PFSK-1 (cell line): ENCODE measurements around the gene CCDC170.

Experiments used
- FOXP2 ChIP-seq: optimal IDR thresholded peaks from 2 replicates; pipeline ENCODE3; 2011; ENCODE audit warnings: borderline replicate concordance, control low read depth, inconsistent platforms; ENCODE audit not compliant: insufficient read depth; ENCODE audit errors: extremely low read length, extremely low read depth
- POLR2AphosphoS5 ChIP-seq: IDR thresholded peaks from 2 replicates; pipeline ENCODE4 v1.6.1; 2012; ENCODE audit warnings: low read depth, mild to moderate bottlenecking, control low read depth, low read length, moderate library complexity
- REST ChIP-seq, 2 experiments: IDR thresholded peaks; 2 replicates each; pipeline versions ENCODE4 v1.6.1 to v1.8.0; 2011 to 2012; ENCODE audit warnings: low read depth in 2 of 2, low read length in 2 of 2, control low read depth in 1 of 2, inconsistent platforms in 1 of 2, mild to moderate bottlenecking in 1 of 2, moderate library complexity in 1 of 2; ENCODE audit not compliant: insufficient read depth in 1 of 2
- SIN3A ChIP-seq: IDR thresholded peaks from 2 replicates; pipeline ENCODE4 v1.6.1; 2012; ENCODE audit warnings: mild to moderate bottlenecking, low read length, moderate library complexity, borderline replicate concordance; ENCODE audit not compliant: insufficient read depth
- TAF1 ChIP-seq: IDR thresholded peaks from 2 replicates; pipeline ENCODE4 v1.6.1; 2012; ENCODE audit warnings: low read length, control low read depth, borderline replicate concordance; ENCODE audit not compliant: insufficient read depth

CCDC170 gene

GRCh38 chr6:151624481-151624880, 130.7 kb downstream of the CCDC170 start:
- TF ChIP-seq FOXP2: no peak
- no peak for TF ChIP-seq TAF1
- no peak for TF ChIP-seq REST (IDR thresholded peaks at IDR 0.05; ENCODE audit: insufficient read depth in 1 of 2, low read depth in 2 of 2, low read length in 2 of 2)
- no peak for TF ChIP-seq POLR2AphosphoS5
- TF ChIP-seq SIN3A: no peak

- no peak for TF ChIP-seq POLR2AphosphoS5
- TF ChIP-seq REST (IDR thresholded peaks at IDR 0.05; ENCODE audit: insufficient read depth in 1 of 2, low read depth in 2 of 2, low read length in 2 of 2): no peak
- TF ChIP-seq FOXP2: no peak
- TF ChIP-seq SIN3A: no peak
These were observed 131.2 kb downstream of the CCDC170 start for GRCh38 chr6:151624900-151625536.

GRCh38 chr6:151627689-151628444, 134.1 kb downstream of the CCDC170 start:
- TF ChIP-seq POLR2AphosphoS5 (no peak), TAF1 (no peak), FOXP2 (no peak), REST (IDR thresholded peaks at IDR 0.05; ENCODE audit: insufficient read depth in 1 of 2, low read depth in 2 of 2, low read length in 2 of 2) (no peak)

GRCh38 chr6:151629791-151630190, 136.0 kb downstream of the CCDC170 start:
- no peak for TF ChIP-seq POLR2AphosphoS5
- TF ChIP-seq TAF1: no peak
- TF ChIP-seq SIN3A: no peak
- no peak for TF ChIP-seq FOXP2
- no peak for TF ChIP-seq REST (IDR thresholded peaks at IDR 0.05; ENCODE audit: insufficient read depth in 1 of 2, low read depth in 2 of 2, low read length in 2 of 2)

GRCh38 chr6:151630387-151630786, 136.6 kb downstream of the CCDC170 start:
- TF ChIP-seq REST (IDR thresholded peaks at IDR 0.05; ENCODE audit: insufficient read depth in 1 of 2, low read depth in 2 of 2, low read length in 2 of 2): no peak
- TF ChIP-seq FOXP2: no peak
- TF ChIP-seq POLR2AphosphoS5: no peak
- TF ChIP-seq TAF1: no peak
